Left cardiac atrium (tissue), 4 donors: ENCODE measurements around the gene CACUL1. TPM values are rescaled to one million over a fixed set of nuclear protein-coding genes. Genes with fewer than 3 reads are reported as not detected.
"Not testable (repeated sequence)": the region's sequence is repeated elsewhere in the genome, so short reads cannot be mapped to it uniquely, and the experiment has no call there.

Experiments
- ATAC-seq, 2 donors: fragments of 200-7000 bp; cut with Tn5 transposase; one replicate each; pipeline ENCODE4 v1.9.1; 2020; ENCODE audit warnings: mild to moderate bottlenecking in 2 of 2, moderate library complexity in 2 of 2
- DNase-seq: peaks from one replicate; pipeline ENCODE4 v3.0.0-alpha.2; 2020
- intact Hi-C, 2 donors: fragments of 100-400 bp; cut with DNase I; formaldehyde crosslinking; loops; one replicate each; pipeline versions ENCODE4 v1.14.1 to v1.15.1; 2022 to 2023
- total RNA-seq, 2 donors: library from RNA; stranded (reverse); fragmentation: NEBNext Ultra II Directional; extraction: Animal tissue kit (Norgen Biotek cat#: 25700); gene quantifications; one replicate each; pipeline ENCODE4 v1.2.1, GENCODE V29; 2021
- donor health status: DM: no; HTN: yes; CAD: no.
- donor health status: DM: no; HTN: yes; CAD: no; lungs with severe emphysema.
- donor health status: DM: yes; HTN: yes; CAD: no.
- donor health status: Dilated cardiomyopathy.

Gene CACUL1
- total RNA-seq, 2 donors from 2014 or later = 25.1 to 26.1 TPM

GRCh38 chr10:118666350-118666749 lies 88.4 kb downstream of the CACUL1 start:
- ATAC-seq (no peak), DNase-seq (no peak)
- intact Hi-C loops = no loop called here

- intact Hi-C loops = no loop called here
- no peak for ATAC-seq
- no peak for DNase-seq
These were observed 90.4 kb downstream of the CACUL1 start for GRCh38 chr10:118664321-118664720.

- intact Hi-C loops = no loop called here
- no peak for ATAC-seq
- DNase-seq = no peak
These were observed 91.6 kb downstream of the CACUL1 start for GRCh38 chr10:118663176-118663575.

- intact Hi-C loops = no loop called here
- ATAC-seq (no peak), DNase-seq (no peak)
These were observed 92.3 kb downstream of the CACUL1 start for GRCh38 chr10:118662228-118663035.

GRCh38 chr10:118658762-118659161 lies 96.0 kb downstream of the CACUL1 start:
- intact Hi-C loops = no loop called here
- DNase-seq (no peak), ATAC-seq (no peak)

- DNase-seq, intact Hi-C loops, ATAC-seq: not testable (repeated sequence)
These were observed 96.6 kb downstream of the CACUL1 start for GRCh38 chr10:118658168-118658567.

GRCh38 chr10:118645294-118645693 lies 109.5 kb downstream of the CACUL1 start:
- intact Hi-C loops = not testable (repeated sequence)

GRCh38 chr10:118642228-118642627 lies 112.5 kb downstream of the CACUL1 start:
- intact Hi-C loops = no loop called here
- no peak for ATAC-seq
- DNase-seq = no peak

More at GRCh38 chr10:118645294-118645693, 109.5 kb downstream of the CACUL1 start:
- ATAC-seq, DNase-seq: not testable (repeated sequence)

- DNase-seq = no peak
- intact Hi-C loops = no loop called here
- no peak for ATAC-seq
These were observed 116.1 kb downstream of the CACUL1 start for GRCh38 chr10:118638680-118639079.

- intact Hi-C loops = no loop called here
- ATAC-seq = no peak
- no peak for DNase-seq
These were observed 118.9 kb downstream of the CACUL1 start for GRCh38 chr10:118635674-118636402.

GRCh38 chr10:118633786-118634185 lies 121.0 kb downstream of the CACUL1 start:
- ATAC-seq (no peak), DNase-seq (no peak)
- intact Hi-C loops = no loop called here

GRCh38 chr10:118629211-118629610 lies 125.6 kb downstream of the CACUL1 start:
- intact Hi-C loops = no loop called here
- no peak for ATAC-seq

GRCh38 chr10:118628397-118628796 lies 126.4 kb downstream of the CACUL1 start:
- ATAC-seq (no peak), DNase-seq (no peak)
- intact Hi-C loops = no loop called here

More at GRCh38 chr10:118629211-118629610, 125.6 kb downstream of the CACUL1 start:
- DNase-seq = no peak

GRCh38 chr10:118626953-118627352 lies 127.8 kb downstream of the CACUL1 start:
- DNase-seq (no peak), ATAC-seq (no peak)
- intact Hi-C loops = no loop called here

Other genes starting within 250 kb of the CACUL1 start
- not detected for gene PRLHR, start 159.3 kb downstream of the CACUL1 start, total RNA-seq